K562 (cell line): ENCODE results near the gene CUEDC2. TPM values are rescaled to one million over a fixed set of nuclear protein-coding genes. Genes with fewer than 3 reads are reported as not detected.
A peak's percentile ranks its signal among the peaks of the same experiment; 100 is the strongest.

Experiments used
- ARID1B ChIP-seq: fragments of 450-650 bp; IDR thresholded peaks from 2 replicates; pipeline ENCODE4 v1.6.1; 2016; ENCODE audit warnings: antibody characterized with exemption, mild to moderate bottlenecking, inconsistent platforms
- ATF2 ChIP-seq: sonication (generic); formaldehyde crosslinking; IDR thresholded peaks from 2 replicates; pipeline ENCODE4 v1.8.1; 2022; ENCODE audit warnings: missing genetic modification reagents
- BCL6 ChIP-seq: fragments of 250-450 bp; sonication (Bioruptor Pico); IDR thresholded peaks from 2 replicates; pipeline ENCODE4 v1.4.0; 2020
- BMI1 ChIP-seq: fragments of 150-350 bp; IDR thresholded peaks from 2 replicates; pipeline ENCODE4 v1.6.1; 2014; ENCODE audit warnings: low read length
- CHD2 ChIP-seq: IDR thresholded peaks from 2 replicates; pipeline ENCODE4 v1.6.1; 2011; ENCODE audit warnings: low read depth, low read length
- CREB3 ChIP-seq: fragments of 450-650 bp; conservative IDR thresholded peaks from 2 replicates; pipeline ENCODE4 v1.6.1; 2016; ENCODE audit warnings: missing genetic modification characterization, low read depth, mild to moderate bottlenecking, missing compliant biosample characterization, moderate library complexity
- DACH1 ChIP-seq: fragments of 450-650 bp; IDR thresholded peaks from 2 replicates; pipeline ENCODE4 v1.6.1; 2018; ENCODE audit not compliant: partially characterized antibody
- HCFC1 ChIP-seq: IDR thresholded peaks from 2 replicates; pipeline ENCODE4 v1.6.1; 2012; ENCODE audit warnings: low read depth, low read length, improper control_type of control experiment
- HNRNPUL1 ChIP-seq: fragments of 200-400 bp; formaldehyde crosslinking; IDR thresholded peaks from 2 replicates; pipeline ENCODE4 v1.6.1; 2017; ENCODE audit warnings: low read length
- KDM5B ChIP-seq: fragments of 200-600 bp; sonication (generic); IDR thresholded peaks from 2 replicates; pipeline ENCODE4 v1.6.1; 2012; ENCODE audit warnings: low read depth, mild to moderate bottlenecking, moderate library complexity, low read length, control low read depth, inconsistent platforms; ENCODE audit not compliant: insufficient replicate concordance
- MAFG ChIP-seq: fragments of 450-650 bp; conservative IDR thresholded peaks from 2 replicates; pipeline ENCODE4 v1.6.1; 2016; ENCODE audit warnings: missing genetic modification characterization, missing compliant biosample characterization
- MCM2 ChIP-seq: fragments of 450-650 bp; IDR thresholded peaks from 2 replicates; pipeline ENCODE4 v1.6.1; 2017; ENCODE audit warnings: low read depth, mild to moderate bottlenecking
- MCM5 ChIP-seq: fragments of 450-650 bp; IDR thresholded peaks from 2 replicates; pipeline ENCODE4 v1.6.1; 2016; ENCODE audit warnings: low read depth
- NCOA2 ChIP-seq, 2 experiments: fragments of 450-650 bp; IDR thresholded peaks; 2 replicates each; pipeline ENCODE4 v1.6.1; 2018; ENCODE audit warnings: mild to moderate bottlenecking in 2 of 2, moderate library complexity in 1 of 2; ENCODE audit not compliant: partially characterized antibody in 2 of 2
- NCOR1 ChIP-seq: fragments of 450-650 bp; IDR thresholded peaks from 2 replicates; pipeline ENCODE4 v1.6.1; 2016; ENCODE audit warnings: mild to moderate bottlenecking, moderate library complexity
- NRF1 ChIP-seq, 2 experiments: fragments of 450-650 bp; IDR thresholded peaks in 1 of 2; conservative IDR thresholded peaks in 1 of 2; 2 replicates each; pipeline ENCODE4 v1.6.1; 2014; ENCODE audit warnings: mild to moderate bottlenecking in 2 of 2
- PHB ChIP-seq: fragments of 250-450 bp; sonication (Bioruptor Pico); IDR thresholded peaks from 2 replicates; pipeline ENCODE4 v1.5.0; 2021
- POLR3G ChIP-seq: IDR thresholded peaks from 2 replicates; pipeline ENCODE4 v1.6.1; 2011; ENCODE audit not compliant: insufficient read length, insufficient replicate concordance; ENCODE audit errors: extremely low read depth
- PRMT5 ChIP-seq: sonication (generic); formaldehyde crosslinking; IDR thresholded peaks from 2 replicates; pipeline ENCODE4 v1.5.0; 2020; ENCODE audit warnings: missing genetic modification reagents
- RCOR1 ChIP-seq, 2 experiments: IDR thresholded peaks; 2 replicates each; pipeline ENCODE4 v1.6.1; 2012; ENCODE audit warnings: low read depth in 2 of 2, low read length in 2 of 2, borderline replicate concordance in 1 of 2, improper control_type of control experiment in 1 of 2
- SMC3 ChIP-seq: conservative IDR thresholded peaks from 2 replicates; pipeline ENCODE4 v1.6.1; 2011; ENCODE audit warnings: low read depth, low read length, improper control_type of control experiment; ENCODE audit not compliant: insufficient read depth
- TBP ChIP-seq: optimal IDR thresholded peaks from 2 replicates; pipeline ENCODE3; 2011; ENCODE audit warnings: low read depth, low read length, improper control_type of control experiment
- WHSC1 ChIP-seq: IDR thresholded peaks from one replicate; pipeline ENCODE4 v1.6.1; 2012; ENCODE audit warnings: low read length, control low read depth, inconsistent platforms
- ZC3H8 ChIP-seq: fragments of 450-650 bp; IDR thresholded peaks from 2 replicates; pipeline ENCODE4 v1.6.1; 2017
- ZKSCAN3 ChIP-seq: fragments of 250-450 bp; sonication (Bioruptor Pico); IDR thresholded peaks from 2 replicates; pipeline ENCODE4 v1.4.0; 2020
- ZNF134 ChIP-seq: fragments of 250-450 bp; sonication (Bioruptor Pico); conservative IDR thresholded peaks from 2 replicates; pipeline ENCODE4 v1.4.0; 2020
- ZNF165 ChIP-seq: fragments of 250-450 bp; sonication (Bioruptor Pico); IDR thresholded peaks from 2 replicates; pipeline ENCODE4 v1.4.0; 2020; ENCODE audit warnings: borderline replicate concordance
- ZNF174 ChIP-seq: fragments of 250-450 bp; sonication (Bioruptor Pico); IDR thresholded peaks from 2 replicates; pipeline ENCODE4 v1.4.0; 2020; ENCODE audit warnings: mild to moderate bottlenecking
- ZNF764 ChIP-seq: fragments of 250-450 bp; sonication (Bioruptor Pico); IDR thresholded peaks from 2 replicates; pipeline ENCODE4 v1.4.0; 2020; ENCODE audit warnings: low read depth, mild to moderate bottlenecking, moderate library complexity
- polyA plus RNA-seq, 8 experiments: library from polyadenylated mRNA; depleted of rRNA in 4 of 8; stranded (reverse) in 5 of 8; unstranded in 3 of 8; fragments of >200 nt; fragmentation: Nextera tagmentation in 2 of 8; fragmentation: Illumina TruSeq in 1 of 8; extraction: Ambion mirVana in 2 of 8; extraction: Trizol in 1 of 8; gene quantifications; 2 replicates each; pipeline versions ENCODE4 v1.2.1 to v1.2.3, GENCODE V29; 2011 to 2014; ENCODE audit warnings: inconsistent platforms in 1 of 8, missing spikeins in 1 of 8
- total RNA-seq, 7 experiments: library from RNA; depleted of rRNA in 6 of 7; stranded (reverse); fragments of >200 nt in 6 of 7; fragmentation: Illumina TruSeq in 2 of 7; extraction: Trizol in 2 of 7; gene quantifications; 2 replicates each; pipeline versions ENCODE4 v1.2.1 to v1.2.3, GENCODE V29; 2011 to 2021; ENCODE audit warnings: low replicate concordance in 1 of 7
- TF ChIP-seq, protein P1 (sequence below): fragments of 450-650 bp; IDR thresholded peaks from 2 replicates; pipeline ENCODE4 v1.6.1; 2014; ENCODE audit warnings: low read depth, mild to moderate bottlenecking, moderate library complexity, borderline replicate concordance

CUEDC2 gene
- total and polyA plus RNA-seq, 9 of the 15 experiments (the other 6 are each of a cell fraction or from before 2014, with no cell fraction given) = 8.5 to 48.9 (median 27.4) TPM

GRCh38 chr10:102422545-102423129 lies 9.7 kb downstream of the CUEDC2 start (continued):
- TF ChIP-seq RCOR1 (IDR thresholded peaks at IDR 0.05; ENCODE audit: borderline replicate concordance in 1 of 2, low read depth in 2 of 2, low read length in 2 of 2) (peak in 1 of 2 experiments; percentile 44; a peak in 1 of 4 replicates), ZNF134 (CRISPR knock-in tag) (no peak), DACH1 (no peak), MCM5 (no peak), ZC3H8 (no peak), POLR3G (no peak), MCM2 (no peak), KDM5B (no peak), HCFC1 (peak; percentile 51), PHB (CRISPR knock-in tag) (no peak), ARID1B (no peak), HNRNPUL1 (no peak), WHSC1 (no peak), NCOA2 (IDR thresholded peaks at IDR 0.05; ENCODE audit: partially characterized antibody in 2 of 2) (no peak), ZNF174 (CRISPR knock-in tag) (no peak), ZKSCAN3 (no peak), MAFG (no peak), BCL6 (no peak), ATF2 (CRISPR knock-in tag) (no peak), NCOR1 (no peak), TBP (peak; percentile 32), ZNF764 (no peak), PRMT5 (CRISPR knock-in tag) (no peak), NRF1 (conservative IDR thresholded peaks at IDR 0.05 in 1 of 2, IDR thresholded peaks at IDR 0.05 in 1 of 2) (no peak), BMI1 (no peak), CREB3 (tag) (no peak), SMC3 (peak; percentile 59), CHD2 (no peak), ZNF165 (CRISPR knock-in tag) (no peak)
- TF ChIP-seq, protein P1, sequence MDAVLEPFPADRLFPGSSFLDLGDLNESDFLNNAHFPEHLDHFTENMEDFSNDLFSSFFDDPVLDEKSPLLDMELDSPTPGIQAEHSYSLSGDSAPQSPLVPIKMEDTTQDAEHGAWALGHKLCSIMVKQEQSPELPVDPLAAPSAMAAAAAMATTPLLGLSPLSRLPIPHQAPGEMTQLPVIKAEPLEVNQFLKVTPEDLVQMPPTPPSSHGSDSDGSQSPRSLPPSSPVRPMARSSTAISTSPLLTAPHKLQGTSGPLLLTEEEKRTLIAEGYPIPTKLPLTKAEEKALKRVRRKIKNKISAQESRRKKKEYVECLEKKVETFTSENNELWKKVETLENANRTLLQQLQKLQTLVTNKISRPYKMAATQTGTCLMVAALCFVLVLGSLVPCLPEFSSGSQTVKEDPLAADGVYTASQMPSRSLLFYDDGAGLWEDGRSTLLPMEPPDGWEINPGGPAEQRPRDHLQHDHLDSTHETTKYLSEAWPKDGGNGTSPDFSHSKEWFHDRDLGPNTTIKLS = peak; percentile 78; the same call in 1 of the 2 replicates
